RWPE1 (cell line): ENCODE results near the gene SLC6A3.

Experiments used
- CTCF ChIA-PET: fragments of 350-600 bp; sonication (Branson Sonifier 250); formaldehyde crosslinking; extraction: SDS; loops from one replicate; lab custom pipeline; 2021; lab: Yijun Ruan, JAX
- POLR2A ChIA-PET: fragments of 400-600 bp; formaldehyde crosslinking; extraction: SDS; loops from one replicate; lab custom pipeline; 2020; ENCODE audit warnings: antibody characterized with exemption; ENCODE audit not compliant: low non-redundant PET; lab: Yijun Ruan, JAX
- DNase-seq: peaks from one replicate; pipeline ENCODE4 v3.0.0; 2012; ENCODE audit warnings: low spot score
- H3K27ac ChIP-seq: fragments of 450-650 bp; 2 replicates; pipeline ENCODE4 v1.5.1; 2017
- TF ChIP-seq, protein P1 (sequence below): fragments of 450-650 bp; conservative IDR thresholded peaks from 2 replicates; pipeline ENCODE4 v1.5.1; 2017; ENCODE audit warnings: low read depth, mild to moderate bottlenecking

The SLC6A3 gene

DNA sequence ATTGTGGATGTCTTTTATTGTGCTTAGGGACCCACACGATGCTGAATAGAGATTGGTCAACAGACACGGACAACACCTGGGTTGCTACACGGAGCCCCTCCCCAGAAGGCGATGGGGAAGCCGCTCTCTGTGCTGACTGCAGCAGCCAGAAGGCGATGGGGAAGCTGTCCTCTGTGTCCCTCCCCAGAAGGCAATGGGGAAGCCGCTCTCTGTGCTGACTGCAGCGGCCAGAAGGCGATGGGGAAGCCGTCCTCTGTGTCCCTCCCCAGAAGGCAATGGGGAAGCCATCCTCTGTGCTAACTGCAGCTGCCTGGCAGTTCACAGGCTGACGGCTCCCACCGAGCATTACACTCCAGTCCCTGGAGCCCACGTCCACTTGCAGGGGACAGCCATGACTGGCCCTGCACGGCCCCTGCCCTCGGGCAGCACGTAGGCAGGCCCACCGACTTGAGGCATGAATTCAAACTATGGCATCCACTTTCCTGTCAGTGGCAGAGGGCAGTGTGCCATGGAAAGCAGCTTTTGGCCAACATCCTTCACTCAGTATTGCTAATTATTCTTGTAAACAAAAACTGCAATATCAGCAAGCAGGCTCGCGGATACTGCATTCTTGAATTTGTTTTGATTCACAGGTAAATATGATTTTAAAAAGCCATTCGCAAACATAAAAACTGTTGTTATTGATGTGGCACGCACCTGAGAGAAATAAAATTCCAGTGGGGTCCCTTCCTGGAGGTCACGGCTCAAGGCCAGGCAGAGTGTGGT lies 52.3 kb downstream of the SLC6A3 start:
- ChIA-PET CTCF (no interaction called here), POLR2A (no interaction called here)
- no peak overlapping the region for H3K27ac ChIP-seq
- DNase-seq, result no peak
- TF ChIP-seq, protein P1, sequence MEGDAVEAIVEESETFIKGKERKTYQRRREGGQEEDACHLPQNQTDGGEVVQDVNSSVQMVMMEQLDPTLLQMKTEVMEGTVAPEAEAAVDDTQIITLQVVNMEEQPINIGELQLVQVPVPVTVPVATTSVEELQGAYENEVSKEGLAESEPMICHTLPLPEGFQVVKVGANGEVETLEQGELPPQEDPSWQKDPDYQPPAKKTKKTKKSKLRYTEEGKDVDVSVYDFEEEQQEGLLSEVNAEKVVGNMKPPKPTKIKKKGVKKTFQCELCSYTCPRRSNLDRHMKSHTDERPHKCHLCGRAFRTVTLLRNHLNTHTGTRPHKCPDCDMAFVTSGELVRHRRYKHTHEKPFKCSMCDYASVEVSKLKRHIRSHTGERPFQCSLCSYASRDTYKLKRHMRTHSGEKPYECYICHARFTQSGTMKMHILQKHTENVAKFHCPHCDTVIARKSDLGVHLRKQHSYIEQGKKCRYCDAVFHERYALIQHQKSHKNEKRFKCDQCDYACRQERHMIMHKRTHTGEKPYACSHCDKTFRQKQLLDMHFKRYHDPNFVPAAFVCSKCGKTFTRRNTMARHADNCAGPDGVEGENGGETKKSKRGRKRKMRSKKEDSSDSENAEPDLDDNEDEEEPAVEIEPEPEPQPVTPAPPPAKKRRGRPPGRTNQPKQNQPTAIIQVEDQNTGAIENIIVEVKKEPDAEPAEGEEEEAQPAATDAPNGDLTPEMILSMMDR, result no peak

DNA sequence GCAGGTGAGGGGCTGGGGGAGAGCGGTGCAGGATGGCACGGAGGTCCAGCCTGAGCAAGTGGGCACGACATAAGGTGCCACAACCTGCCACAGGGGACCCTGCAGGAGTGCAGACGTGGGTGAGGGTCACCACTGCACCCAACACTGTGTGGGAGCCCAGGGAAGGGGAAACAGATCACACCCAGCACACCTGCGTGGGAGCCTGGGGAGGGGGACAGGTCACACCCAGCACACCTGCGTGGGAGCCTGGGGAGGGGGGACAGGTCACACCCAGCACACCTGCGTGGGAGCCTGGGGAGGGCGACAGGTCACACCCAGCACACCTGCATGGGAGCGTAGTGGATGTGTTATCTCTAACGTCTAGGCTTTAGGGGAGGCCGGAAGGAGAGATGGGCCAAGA lies 53.0 kb downstream of the SLC6A3 start:
- POLR2A ChIA-PET, result no interaction called here
- TF ChIP-seq, protein P1, result no peak
- DNase-seq, result no peak
- CTCF ChIA-PET, result no interaction called here
- H3K27ac ChIP-seq, result no peak overlapping the region

DNA sequence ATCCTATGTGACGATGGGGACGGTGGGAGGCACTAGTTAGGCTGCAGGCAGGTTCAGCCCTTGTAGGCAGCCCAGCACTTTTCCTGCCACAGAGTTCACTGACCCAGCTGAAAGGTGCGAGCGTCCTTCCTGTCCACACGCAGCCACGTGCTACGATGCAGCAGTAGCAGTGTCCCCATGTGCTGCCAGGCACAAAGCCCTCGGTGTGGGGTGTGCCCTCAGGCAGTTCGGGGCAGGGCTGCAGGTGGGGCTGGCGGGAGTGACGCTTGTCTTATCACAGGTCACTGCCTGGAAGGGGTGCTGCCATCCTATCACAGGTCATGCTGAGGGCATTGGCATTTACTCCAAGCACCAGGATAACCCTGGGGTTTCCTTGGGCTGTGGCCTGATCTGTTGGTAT lies 53.5 kb downstream of the SLC6A3 start:
- POLR2A ChIA-PET, result no interaction called here
- no peak overlapping the region for H3K27ac ChIP-seq
- no peak for DNase-seq
- TF ChIP-seq, protein P1, result no peak
- CTCF ChIA-PET, result no interaction called here

DNA sequence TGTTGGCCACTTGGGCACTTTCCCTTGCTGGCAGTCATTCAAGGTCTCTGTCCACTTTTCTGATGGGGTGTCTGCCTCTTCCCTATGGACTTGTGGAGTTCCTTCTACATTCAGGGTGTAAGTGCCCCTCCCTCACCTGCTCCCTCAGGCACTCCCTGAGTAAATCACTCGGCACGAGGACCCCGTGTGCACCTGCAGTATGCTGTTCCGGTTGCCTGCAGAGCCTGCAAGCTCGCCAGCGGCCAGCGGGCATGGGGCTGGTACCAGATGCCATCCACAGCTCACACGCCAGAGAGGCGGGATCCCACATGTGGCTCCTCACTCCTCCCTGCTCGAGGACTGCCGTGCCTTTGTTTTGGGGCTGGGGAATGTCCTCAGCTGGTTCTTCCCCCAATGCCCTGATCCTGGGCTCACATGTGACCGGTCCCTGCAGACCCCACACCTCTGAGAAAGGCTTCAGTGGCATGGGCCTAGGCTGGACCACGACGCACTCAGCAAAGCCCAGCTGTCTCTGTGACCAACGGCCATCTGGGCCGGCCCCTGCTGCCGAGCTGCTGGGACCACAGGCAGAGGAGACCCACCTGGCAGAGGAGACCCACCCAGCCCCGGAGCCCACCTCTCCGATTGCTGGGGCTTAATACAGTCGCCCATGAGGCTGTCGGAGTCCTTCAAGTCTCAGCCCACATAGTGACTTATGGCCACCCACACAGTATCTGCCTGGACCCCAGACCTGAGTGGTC lies 54.2 kb downstream of the SLC6A3 start:
- DNase-seq, result no peak
- TF ChIP-seq, protein P1, result no peak
- H3K27ac ChIP-seq, result no peak overlapping the region
- CTCF ChIA-PET, result no interaction called here
- POLR2A ChIA-PET, result no interaction called here

DNA sequence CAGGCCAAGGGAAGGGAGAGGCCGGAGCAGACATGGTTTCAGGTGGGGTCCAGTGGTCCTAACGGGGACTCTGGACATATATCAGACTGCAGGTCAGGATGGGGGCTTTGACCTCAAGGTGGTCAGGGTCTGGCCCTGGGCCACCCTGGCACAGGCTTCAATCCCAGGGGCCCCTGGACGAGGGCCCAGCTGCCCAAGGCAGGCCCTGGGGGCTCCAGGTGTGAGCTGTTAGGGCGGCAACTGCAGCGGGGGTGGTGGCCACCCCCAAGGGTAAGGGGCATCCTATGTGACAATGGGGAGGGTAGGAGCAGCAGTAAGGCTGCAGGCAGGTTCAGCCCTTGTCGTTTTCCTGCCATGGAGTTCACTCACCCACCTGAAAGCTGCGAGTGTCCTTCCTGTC lies 54.9 kb downstream of the SLC6A3 start:
- TF ChIP-seq, protein P1, result no peak
- no peak for DNase-seq
- H3K27ac ChIP-seq, result no peak overlapping the region
- ChIA-PET CTCF (no interaction called here), POLR2A (no interaction called here)

DNA sequence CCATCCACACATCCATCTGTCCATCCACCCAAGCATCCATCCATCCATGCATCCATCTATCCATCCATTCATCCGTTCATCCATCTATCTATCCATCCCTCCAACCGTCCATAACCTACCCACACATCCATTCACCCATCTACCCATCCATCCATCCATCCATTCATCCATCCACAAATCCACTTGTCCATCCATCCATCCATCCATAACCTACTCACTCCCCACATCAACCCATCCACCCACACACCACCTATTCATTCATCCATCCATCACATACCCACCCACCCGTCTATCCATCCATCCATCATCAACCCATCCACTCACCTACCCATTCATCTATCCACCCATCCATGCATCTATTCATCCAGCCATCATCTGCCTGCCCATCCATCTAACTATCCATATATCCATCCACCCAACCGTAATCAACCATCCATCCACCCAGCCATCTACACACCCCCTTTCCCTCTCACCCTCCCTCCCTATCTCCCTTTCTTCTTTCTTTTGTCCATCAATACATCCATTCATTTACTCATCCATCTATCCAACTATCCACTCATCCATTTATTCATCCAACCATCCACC lies 56.8 kb downstream of the SLC6A3 start:
- TF ChIP-seq, protein P1, result no peak
- no peak overlapping the region for H3K27ac ChIP-seq
- ChIA-PET POLR2A (no interaction called here), CTCF (no interaction called here)
- DNase-seq, result no peak
